SIG-M5 treated with dmso at 0.1 percent for 504 hours (cell line): Measurements from ENCODE around the gene SLC35G4.
"Not testable (repeated sequence)": the region's sequence is repeated elsewhere in the genome, so short reads cannot be mapped to it uniquely, and the experiment has no call there.

Experiments used
- DNase-seq: peaks from one replicate; lab custom pipeline; 2025; ENCODE audit not compliant: unreplicated experiment; lab: John Stamatoyannopoulos, UW

SLC35G4 gene

GRCh38 chr18:11613073-11613472 is 3.7 kb downstream of the SLC35G4 start:
- DNase-seq: not testable (repeated sequence)

- not testable (repeated sequence) for DNase-seq
Observed at GRCh38 chr18:11613611-11614010, 4.2 kb downstream of the SLC35G4 start.

- DNase-seq: not testable (repeated sequence)
Observed at GRCh38 chr18:11614042-11614441, 4.6 kb downstream of the SLC35G4 start.

- not testable (repeated sequence) for DNase-seq
Observed at GRCh38 chr18:11614981-11615380, 5.6 kb downstream of the SLC35G4 start.

GRCh38 chr18:11647310-11647709 is 37.9 kb downstream of the SLC35G4 start:
- not testable (repeated sequence) for DNase-seq

- not testable (repeated sequence) for DNase-seq
Observed at GRCh38 chr18:11647804-11648203, 38.4 kb downstream of the SLC35G4 start.

GRCh38 chr18:11649839-11650238 is 40.4 kb downstream of the SLC35G4 start:
- DNase-seq: no peak

- no peak for DNase-seq
Observed at GRCh38 chr18:11651899-11652298, 42.5 kb downstream of the SLC35G4 start.

GRCh38 chr18:11653521-11653920 is 44.1 kb downstream of the SLC35G4 start:
- no peak for DNase-seq

GRCh38 chr18:11654736-11655605 is 45.6 kb downstream of the SLC35G4 start:
- DNase-seq: no peak

- no peak for DNase-seq
Observed at GRCh38 chr18:11655606-11655932, 46.2 kb downstream of the SLC35G4 start.

GRCh38 chr18:11657152-11657551 is 47.8 kb downstream of the SLC35G4 start:
- DNase-seq: no peak

- no peak for DNase-seq
Observed at GRCh38 chr18:11657554-11657953, 48.2 kb downstream of the SLC35G4 start.

GRCh38 chr18:11658019-11658418 is 48.6 kb downstream of the SLC35G4 start:
- no peak for DNase-seq

- no peak for DNase-seq
Observed at GRCh38 chr18:11658989-11659388, 49.6 kb downstream of the SLC35G4 start.
